ENCODE measurements around the gene RSPH9.

Gene RSPH9

DNA sequence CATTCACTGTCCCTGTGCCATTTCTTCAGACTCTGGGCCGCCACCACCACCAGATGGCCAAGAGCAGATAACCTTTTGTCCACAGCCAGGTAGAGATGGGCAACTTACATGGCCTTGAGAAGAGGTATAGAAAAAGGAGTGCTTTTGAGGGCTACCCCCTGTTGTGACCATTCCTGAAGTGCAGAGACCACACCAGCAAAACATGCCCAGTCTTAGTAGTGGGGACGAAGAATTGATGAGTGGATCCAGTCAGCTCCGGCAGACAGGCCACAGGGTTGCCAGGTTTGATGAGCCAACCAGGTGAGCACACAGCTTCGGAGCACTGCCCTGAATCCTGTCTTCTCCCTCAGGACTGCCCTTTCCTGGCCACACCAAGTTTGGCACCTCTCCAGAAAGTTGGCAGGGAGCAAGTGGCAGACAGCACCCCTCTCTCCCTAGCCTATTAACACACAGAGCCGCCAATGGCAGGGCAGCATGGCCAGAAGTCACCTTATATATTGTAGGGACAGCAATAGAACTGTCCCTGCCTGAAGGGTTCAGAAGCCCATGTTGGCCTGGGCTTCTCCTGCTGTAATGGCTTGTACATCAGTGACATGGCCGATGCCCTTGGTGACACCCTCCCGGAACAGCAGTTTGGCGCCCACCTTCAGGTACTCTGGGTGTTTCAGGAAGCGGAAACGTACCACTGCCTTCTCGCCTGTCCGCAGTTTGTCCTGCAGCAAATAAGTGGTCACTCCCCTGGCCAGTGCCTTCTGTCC, 23.6 kb upstream of the RSPH9 start:
- DNase-seq, result no peak
- H3K9me3 ChIP-seq, result no peaks in the 10 kb centered on the region
- no peaks in the 10 kb centered on the region for H3K27me3 ChIP-seq
- peaks cover 51% of the 10 kb centered on the region for H3K36me3 ChIP-seq
- H3K4me1 ChIP-seq, result 0 out of 2 replicates have a peak, but pooled peaks cover 3% of the 10 kb centered on the region
- H3K4me3 ChIP-seq (ENCODE audit: low read depth, low read length), result no peak overlapping the region
- TF ChIP-seq, protein P1, sequence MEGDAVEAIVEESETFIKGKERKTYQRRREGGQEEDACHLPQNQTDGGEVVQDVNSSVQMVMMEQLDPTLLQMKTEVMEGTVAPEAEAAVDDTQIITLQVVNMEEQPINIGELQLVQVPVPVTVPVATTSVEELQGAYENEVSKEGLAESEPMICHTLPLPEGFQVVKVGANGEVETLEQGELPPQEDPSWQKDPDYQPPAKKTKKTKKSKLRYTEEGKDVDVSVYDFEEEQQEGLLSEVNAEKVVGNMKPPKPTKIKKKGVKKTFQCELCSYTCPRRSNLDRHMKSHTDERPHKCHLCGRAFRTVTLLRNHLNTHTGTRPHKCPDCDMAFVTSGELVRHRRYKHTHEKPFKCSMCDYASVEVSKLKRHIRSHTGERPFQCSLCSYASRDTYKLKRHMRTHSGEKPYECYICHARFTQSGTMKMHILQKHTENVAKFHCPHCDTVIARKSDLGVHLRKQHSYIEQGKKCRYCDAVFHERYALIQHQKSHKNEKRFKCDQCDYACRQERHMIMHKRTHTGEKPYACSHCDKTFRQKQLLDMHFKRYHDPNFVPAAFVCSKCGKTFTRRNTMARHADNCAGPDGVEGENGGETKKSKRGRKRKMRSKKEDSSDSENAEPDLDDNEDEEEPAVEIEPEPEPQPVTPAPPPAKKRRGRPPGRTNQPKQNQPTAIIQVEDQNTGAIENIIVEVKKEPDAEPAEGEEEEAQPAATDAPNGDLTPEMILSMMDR (IDR thresholded peaks at IDR 0.05; ENCODE audit: low read depth, low read length), result no peak

DNA sequence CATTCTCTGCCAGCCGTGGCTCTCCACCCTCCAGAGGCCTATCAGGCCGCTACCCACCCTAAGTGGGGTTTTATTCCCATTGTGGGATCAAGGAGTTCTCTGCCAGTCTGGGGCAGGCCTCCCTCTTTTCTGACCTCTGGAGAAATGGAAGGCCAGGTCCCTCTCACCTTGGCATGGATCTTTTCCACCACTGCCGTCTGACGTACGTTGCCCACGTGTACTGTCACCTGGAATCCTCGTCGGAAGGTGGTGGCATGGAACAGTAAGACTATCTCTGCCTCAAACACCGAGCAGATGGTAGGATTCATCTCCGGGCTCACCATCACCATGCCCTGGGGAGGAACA, 23.0 kb upstream of the RSPH9 start:
- H3K4me1 ChIP-seq, result 0 out of 2 replicates have a peak, but pooled peaks cover under 1% of the 10 kb centered on the region
- H3K27me3 ChIP-seq, result no peaks in the 10 kb centered on the region
- peaks cover 52% of the 10 kb centered on the region for H3K36me3 ChIP-seq
- no peaks in the 10 kb centered on the region for H3K9me3 ChIP-seq
- TF ChIP-seq, protein P1 (IDR thresholded peaks at IDR 0.05; ENCODE audit: low read depth, low read length), result no peak
- DNase-seq, result no peak
- no peak overlapping the region for H3K4me3 ChIP-seq (ENCODE audit: low read depth, low read length)

DNA sequence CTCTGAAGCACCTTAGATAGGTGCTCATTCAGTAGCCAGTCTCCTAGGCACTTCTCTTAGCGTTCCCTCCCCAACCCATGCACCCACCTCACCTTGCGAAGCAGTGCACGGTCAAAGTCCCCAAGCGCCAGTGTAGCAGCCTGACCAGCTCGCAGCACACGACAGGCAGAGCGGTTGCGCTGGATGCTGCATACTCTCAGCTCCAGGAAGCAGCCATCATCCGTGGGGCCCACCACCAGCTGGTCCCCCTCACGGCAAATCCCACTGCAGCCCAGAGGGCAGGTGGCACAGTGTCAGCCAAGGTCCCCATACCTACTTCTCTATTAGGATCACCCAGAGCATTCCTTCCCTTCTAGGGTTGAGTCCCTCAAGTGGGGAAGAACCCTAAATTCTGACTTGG, 22.3 kb upstream of the RSPH9 start:
- H3K36me3 ChIP-seq, result peaks cover 52% of the 10 kb centered on the region
- no peak overlapping the region for H3K4me3 ChIP-seq (ENCODE audit: low read depth, low read length)
- H3K4me1 ChIP-seq, result peaks cover 7% of the 10 kb centered on the region; the same call in 1 of the 2 replicates
- no peaks in the 10 kb centered on the region for H3K27me3 ChIP-seq
- H3K9me3 ChIP-seq, result no peaks in the 10 kb centered on the region
- TF ChIP-seq, protein P1 (IDR thresholded peaks at IDR 0.05; ENCODE audit: low read depth, low read length), result no peak
- DNase-seq, result no peak

DNA sequence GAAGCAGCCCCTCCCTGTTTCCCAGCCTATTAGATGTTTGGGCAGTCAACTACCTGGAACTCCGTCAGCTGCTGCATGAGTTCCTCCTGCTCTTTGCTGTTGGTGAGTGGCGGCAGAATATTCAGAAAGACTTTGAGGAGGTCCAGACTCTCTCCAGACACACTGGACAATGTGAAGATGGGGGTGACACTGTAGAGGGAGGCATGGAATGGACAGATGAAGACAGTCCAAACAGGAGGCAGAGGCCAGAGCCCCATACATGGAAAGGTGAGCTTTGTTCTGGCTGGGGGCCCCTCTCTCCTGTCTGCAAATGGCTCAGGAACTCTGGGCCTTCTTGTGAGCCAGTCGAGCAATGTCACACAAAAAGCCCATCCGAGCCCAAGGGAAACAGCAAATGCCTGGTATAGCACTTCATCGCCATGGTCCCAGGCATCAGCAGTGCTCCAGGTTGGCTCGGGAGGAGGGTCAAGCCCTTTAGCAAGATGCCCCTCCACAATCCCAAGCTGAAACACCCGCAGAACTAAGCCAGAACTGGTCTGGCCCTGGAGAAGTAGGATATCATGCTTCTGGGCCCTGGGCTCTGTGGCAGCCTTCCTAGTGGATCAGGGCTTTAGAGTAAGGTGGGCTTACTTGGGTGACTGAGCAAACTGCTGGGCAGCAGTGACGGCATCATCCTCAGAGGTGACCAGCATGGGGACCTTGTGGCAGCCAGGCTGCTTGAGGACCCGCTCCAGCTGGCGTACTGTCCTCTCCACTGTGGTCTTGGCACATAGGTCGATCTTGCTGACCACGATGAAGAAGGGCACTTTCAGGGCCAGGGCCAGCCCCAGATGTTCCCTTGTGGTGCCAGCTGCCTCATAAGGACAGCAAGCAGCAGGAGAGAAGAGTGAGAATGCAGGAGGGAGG, 20.7 kb upstream of the RSPH9 start:
- Histone ChIP-seq H3K4me3 (ENCODE audit: low read depth, low read length) (no peak overlapping the region), H3K36me3 (peaks cover 52% of the 10 kb centered on the region), H3K9me3 (no peaks in the 10 kb centered on the region), H3K27me3 (no peaks in the 10 kb centered on the region), H3K4me1 (peaks cover 9% of the 10 kb centered on the region; the same call in 1 of the 2 replicates)
- TF ChIP-seq, protein P1 (IDR thresholded peaks at IDR 0.05; ENCODE audit: low read depth, low read length), result no peak
- DNase-seq, result no peak

DNA sequence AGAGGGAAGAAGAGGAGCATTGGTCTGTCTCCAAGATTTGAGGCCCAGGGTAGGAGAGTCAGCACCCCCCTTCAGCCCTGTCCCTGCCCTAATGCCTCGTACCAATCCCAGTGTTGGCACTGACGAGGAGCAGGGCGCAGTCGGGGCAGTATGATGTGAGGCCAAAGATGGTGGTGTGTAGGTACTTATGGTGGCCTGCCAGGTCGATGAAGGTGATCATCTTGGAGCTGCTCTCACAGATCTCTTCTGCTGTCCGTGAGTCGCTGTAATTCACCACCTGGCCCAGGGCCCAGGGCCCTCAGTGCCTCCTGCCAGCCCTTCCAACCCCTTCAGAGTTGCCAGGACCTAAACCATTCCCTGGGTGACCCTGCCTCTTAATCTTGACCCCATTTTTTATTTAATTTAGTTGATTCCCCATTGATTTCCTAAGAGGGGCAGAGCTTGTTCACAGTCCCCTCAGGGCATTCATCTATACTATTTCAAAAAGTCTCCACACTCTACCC, 20.0 kb upstream of the RSPH9 start:
- Histone ChIP-seq H3K27me3 (no peaks in the 10 kb centered on the region), H3K4me3 (ENCODE audit: low read depth, low read length) (no peak overlapping the region), H3K9me3 (no peaks in the 10 kb centered on the region), H3K4me1 (peaks cover 9% of the 10 kb centered on the region; the same call in 1 of the 2 replicates), H3K36me3 (peaks cover 52% of the 10 kb centered on the region)
- TF ChIP-seq, protein P1 (IDR thresholded peaks at IDR 0.05; ENCODE audit: low read depth, low read length), result no peak
- DNase-seq, result no peak

Data from BE2C (cell line).